ENCODE results near the gene GJB5. TPM values are rescaled to one million over a fixed set of nuclear protein-coding genes. Genes with fewer than 3 reads are reported as not detected.

Gene GJB5
- total and polyA plus RNA-seq, 9 of the 15 experiments (the other 6 are each of a cell fraction or from before 2014, with no cell fraction given), result 0.04 TPM; not detected in 8

DNA sequence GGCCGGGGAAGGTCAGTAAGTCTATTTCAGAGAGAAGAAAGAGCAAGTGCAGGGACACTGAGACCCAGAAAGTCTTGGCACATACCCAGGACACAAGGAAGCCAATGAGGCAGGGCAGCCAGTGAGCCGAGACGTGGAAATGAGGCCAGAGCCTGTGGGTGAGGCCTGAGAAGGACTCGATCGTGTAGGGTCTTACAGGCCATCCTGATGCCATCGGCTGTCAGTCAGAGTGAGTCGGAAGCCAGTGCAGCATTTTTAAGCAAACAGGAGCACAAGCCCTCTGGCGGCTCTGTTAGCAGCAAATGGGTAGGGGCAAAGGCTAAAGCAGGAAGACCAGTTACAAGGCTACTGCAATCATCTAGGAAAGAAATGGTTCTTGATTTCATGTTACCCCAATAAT, 20.1 kb downstream of the GJB5 start:
- Histone ChIP-seq H3K9me3 (replicated peaks; ENCODE audit: control insufficient read depth, insufficient read depth, low read depth, low read length) (no peaks in the 10 kb centered on the region), H2AFZ (ENCODE audit: low read depth, low read length) (no peak overlapping the region), H3K4me3 (no peak overlapping the region), H3K79me2 (ENCODE audit: control insufficient read depth, insufficient read depth, low read length) (no peaks in the 10 kb centered on the region), H3K9me1 (ENCODE audit: control insufficient read depth, insufficient read depth, low read length) (no peaks in the 10 kb centered on the region), H4K20me1 (replicated peaks; ENCODE audit: control insufficient read depth, insufficient read depth, low read length) (0 out of 2 replicates have a peak, but pooled peaks cover 3% of the 10 kb centered on the region), H3K36me3 (ENCODE audit: control insufficient read depth, insufficient read depth, low read length) (no peaks in the 10 kb centered on the region), H3K27ac (ENCODE audit: extremely low read depth, low read depth, low read length) (no peak overlapping the region), H3K4me2 (ENCODE audit: insufficient read depth, low read length) (no peak overlapping the region), H3K9ac (ENCODE audit: insufficient read depth in 1 of 2, low read depth in 2 of 2, low read length in 2 of 2) (no peak overlapping the region), H3K27me3 (ENCODE audit: control insufficient read depth in 2 of 2, insufficient read depth in 2 of 2, low read length in 2 of 2) (peaks cover 41 to 47% of the 10 kb centered on the region in 2 experiments), H3K4me1 (replicated peaks in 1 of 2; ENCODE audit: control insufficient read depth in 2 of 2, insufficient read depth in 2 of 2, low read length in 2 of 2) (no peaks in the 10 kb centered on the region)
- ATAC-seq, result peak; percentile 59; the same call in 2 of the 3 replicates
- POLR2A ChIA-PET, result interaction anchor here (0.7 kb wide), 1 partner anchor 10 kb away, joined by 3 read pairs; no protein-coding TSS in a partner anchor
- peak; percentile 55 for FAIRE-seq
- no peak for DNase-seq (ENCODE audit: extremely low read depth in 1 of 4, low spot score in 3 of 4)
- WGBS (ENCODE audit: insufficient coverage, low coverage, missing lambda C conversion rate), result 4% methylated on average over 8 of the region's 8 CpGs
- no TSS peak for BruUV-seq (replicated peaks)
- TF ChIP-seq L3MBTL2 (IDR thresholded peaks at IDR 0.05) (no peak), PKNOX1 (IDR thresholded peaks at IDR 0.05) (peak; percentile 59), SMARCC2 (IDR thresholded peaks at IDR 0.05; ENCODE audit: low read depth) (no peak), BCOR (IDR thresholded peaks at IDR 0.05) (no peak), SRF (CRISPR knock-in tag; IDR thresholded peaks at IDR 0.05) (no peak)
- in situ Hi-C loops (cut with MboI), result no loop called here
- CTCF ChIA-PET (ENCODE audit: low intra/inter-chr PET ratio), result no interaction called here
- intact Hi-C loops (cut with micrococcal nuclease), result no loop called here

GRCh38 chr1:34776911-34777310, 22.1 kb downstream of the GJB5 start:
- no peak for ATAC-seq
- Histone ChIP-seq H3K4me1 (replicated peaks in 1 of 2; ENCODE audit: control insufficient read depth in 2 of 2, insufficient read depth in 2 of 2, low read length in 2 of 2) (peaks cover 0 to 10% of the 10 kb centered on the region in 2 experiments; a peak in 1 of 5 replicates), H2AFZ (ENCODE audit: low read depth, low read length) (no peak overlapping the region), H3K9me1 (ENCODE audit: control insufficient read depth, insufficient read depth, low read length) (no peaks in the 10 kb centered on the region), H3K4me3 (no peak overlapping the region), H4K20me1 (replicated peaks; ENCODE audit: control insufficient read depth, insufficient read depth, low read length) (0 out of 2 replicates have a peak, but pooled peaks cover 3% of the 10 kb centered on the region), H3K79me2 (ENCODE audit: control insufficient read depth, insufficient read depth, low read length) (no peaks in the 10 kb centered on the region), H3K36me3 (ENCODE audit: control insufficient read depth, insufficient read depth, low read length) (no peaks in the 10 kb centered on the region), H3K4me2 (ENCODE audit: insufficient read depth, low read length) (no peak overlapping the region), H3K27ac (ENCODE audit: extremely low read depth, low read depth, low read length) (no peak overlapping the region), H3K27me3 (ENCODE audit: control insufficient read depth in 2 of 2, insufficient read depth in 2 of 2, low read length in 2 of 2) (peaks cover 50 to 53% of the 10 kb centered on the region in 2 experiments), H3K9me3 (replicated peaks; ENCODE audit: control insufficient read depth, insufficient read depth, low read depth, low read length) (no peaks in the 10 kb centered on the region), H3K9ac (ENCODE audit: insufficient read depth in 1 of 2, low read depth in 2 of 2, low read length in 2 of 2) (no peak overlapping the region)
- DNase-seq (ENCODE audit: extremely low read depth in 1 of 4, low spot score in 3 of 4), result no peak
- ChIA-PET POLR2A (no interaction called here), CTCF (ENCODE audit: low intra/inter-chr PET ratio) (no interaction called here)
- in situ Hi-C loops (cut with MboI) (no loop called here), intact Hi-C loops (cut with micrococcal nuclease) (no loop called here)
- no peak for FAIRE-seq
- WGBS (ENCODE audit: insufficient coverage, low coverage, missing lambda C conversion rate), result 0% methylated on average over 2 of the region's 3 CpGs
- TF ChIP-seq FOXK2 (conservative IDR thresholded peaks at IDR 0.05 in 1 of 2, IDR thresholded peaks at IDR 0.05 in 1 of 2; ENCODE audit: low read depth in 2 of 2) (no peak), HNRNPK (IDR thresholded peaks at IDR 0.05; ENCODE audit: low read depth, low read length, poor library complexity, severe bottlenecking) (no peak), RBM25 (IDR thresholded peaks at IDR 0.05; ENCODE audit: low read depth, low read length, severe bottlenecking) (no peak), MYC (IDR thresholded peaks at IDR 0.05; ENCODE audit: low read depth, low read length) (no peak), MYC (CRISPR knock-in tag; IDR thresholded peaks at IDR 0.05; ENCODE audit: borderline replicate concordance, low read depth) (no peak), ZBTB7A (IDR thresholded peaks at IDR 0.05; ENCODE audit: borderline replicate concordance, control insufficient read depth, low read depth, low read length) (no peak), ZNF212 (CRISPR knock-in tag; IDR thresholded peaks at IDR 0.05) (no peak), SMAD4 (CRISPR knock-in tag; conservative IDR thresholded peaks at IDR 0.05) (no peak), PHB (CRISPR knock-in tag; IDR thresholded peaks at IDR 0.05) (no peak)
- TF ChIP-seq, protein P1, sequence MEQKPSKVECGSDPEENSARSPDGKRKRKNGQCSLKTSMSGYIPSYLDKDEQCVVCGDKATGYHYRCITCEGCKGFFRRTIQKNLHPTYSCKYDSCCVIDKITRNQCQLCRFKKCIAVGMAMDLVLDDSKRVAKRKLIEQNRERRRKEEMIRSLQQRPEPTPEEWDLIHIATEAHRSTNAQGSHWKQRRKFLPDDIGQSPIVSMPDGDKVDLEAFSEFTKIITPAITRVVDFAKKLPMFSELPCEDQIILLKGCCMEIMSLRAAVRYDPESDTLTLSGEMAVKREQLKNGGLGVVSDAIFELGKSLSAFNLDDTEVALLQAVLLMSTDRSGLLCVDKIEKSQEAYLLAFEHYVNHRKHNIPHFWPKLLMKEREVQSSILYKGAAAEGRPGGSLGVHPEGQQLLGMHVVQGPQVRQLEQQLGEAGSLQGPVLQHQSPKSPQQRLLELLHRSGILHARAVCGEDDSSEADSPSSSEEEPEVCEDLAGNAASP (IDR thresholded peaks at IDR 0.05), result no peak
- no TSS peak for BruUV-seq (replicated peaks)

Measured in K562 (cell line).